Neutrophil (primary cell): ENCODE data around the gene FMNL1.
A peak's percentile ranks its signal among the peaks of the same experiment; 100 is the strongest.

Source experiments
- H3K27ac ChIP-seq: fragments of 200-600 bp; sonication (generic); 2 replicates; pipeline ENCODE4 v1.5.1; 2016; ENCODE audit warnings: mild to moderate bottlenecking, moderate library complexity
- H3K27me3 ChIP-seq: fragments of 200-600 bp; sonication (generic); 2 replicates; pipeline ENCODE4 v1.6.0; 2016; ENCODE audit warnings: mild to moderate bottlenecking
- H3K36me3 ChIP-seq: fragments of 200-600 bp; sonication (generic); 2 replicates; pipeline ENCODE4 v1.5.1; 2017
- H3K4me1 ChIP-seq, 2 experiments: fragments of 200-600 bp in 1 of 2; sonication (generic) in 1 of 2; 1 replicate in 1 of 2; 2 replicates in 1 of 2; pipeline versions ENCODE4 v1.5.1 to v1.6.1; 2013 to 2016; ENCODE audit warnings: low read depth in 1 of 2, low read length in 1 of 2, mild to moderate bottlenecking in 1 of 2, moderate library complexity in 1 of 2; ENCODE audit not compliant: control insufficient read depth in 1 of 2, insufficient read depth in 1 of 2
- H3K4me3 ChIP-seq, 2 experiments: fragments of 200-600 bp in 1 of 2; sonication (generic) in 1 of 2; 1 replicate in 1 of 2; 2 replicates in 1 of 2; pipeline ENCODE4 v1.5.1; 2013 to 2016; ENCODE audit warnings: low read depth in 1 of 2, low read length in 1 of 2, mild to moderate bottlenecking in 1 of 2, moderate library complexity in 1 of 2
- H3K9me3 ChIP-seq: fragments of 200-600 bp; sonication (generic); 2 replicates; pipeline ENCODE4 v1.5.1; 2016
- CTCF ChIP-seq: fragments of 200-600 bp; sonication (generic); IDR thresholded peaks from 2 replicates; pipeline ENCODE4 v1.5.1; 2016; ENCODE audit warnings: antibody characterized with exemption

FMNL1 gene

GRCh38 chr17:45235416-45236281 is 14.0 kb downstream of the FMNL1 start:
- H3K4me1 ChIP-seq, result peaks cover 65 to 72% of the 10 kb centered on the region in 2 experiments
- peak; percentile 73 for TF ChIP-seq CTCF

GRCh38 chr17:45236282-45236606 is 14.6 kb downstream of the FMNL1 start:
- no peak for TF ChIP-seq CTCF
- Histone ChIP-seq H3K4me1 (peaks cover 59 to 66% of the 10 kb centered on the region in 2 experiments), H3K36me3 (peaks cover 98% of the 10 kb centered on the region), H3K27me3 (no peaks in the 10 kb centered on the region), H3K27ac (peak overlapping the region; percentile 99), H3K4me3 (peak overlapping the region in 1 of 2 experiments; percentile 57), H3K9me3 (peaks cover 12% of the 10 kb centered on the region)

More at GRCh38 chr17:45235416-45236281, 14.0 kb downstream of the FMNL1 start:
- no peaks in the 10 kb centered on the region for H3K27me3 ChIP-seq
- peak overlapping the region; percentile 99 for H3K27ac ChIP-seq
- H3K9me3 ChIP-seq, result peaks cover 6% of the 10 kb centered on the region
- H3K4me3 ChIP-seq, result peak overlapping the region; percentile 33 to 57
- peaks cover 98% of the 10 kb centered on the region for H3K36me3 ChIP-seq

DNA sequence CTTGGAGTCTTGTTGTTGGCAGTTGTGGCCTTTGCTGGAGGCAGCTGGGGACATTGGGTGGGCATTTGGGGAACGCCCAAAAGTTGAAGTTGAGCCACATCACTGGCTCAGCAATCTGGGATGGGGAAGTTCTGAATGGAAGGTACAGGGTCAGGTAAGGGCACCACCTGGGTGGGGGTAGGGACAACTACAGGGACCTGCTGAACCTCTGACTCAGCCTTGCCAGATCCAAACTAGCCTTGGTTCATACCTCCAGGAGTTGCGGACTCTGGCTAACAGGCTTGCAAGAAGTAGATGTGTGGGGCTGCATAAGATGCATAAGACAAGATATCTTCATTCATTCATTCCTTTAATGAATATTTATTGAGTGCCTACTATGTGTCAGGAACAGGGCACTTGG is 16.0 kb downstream of the FMNL1 start:
- H3K27me3 ChIP-seq, result no peaks in the 10 kb centered on the region
- H3K27ac ChIP-seq, result peak overlapping the region; percentile 99
- peaks cover 99% of the 10 kb centered on the region for H3K36me3 ChIP-seq
- H3K4me3 ChIP-seq, result no peak overlapping the region
- TF ChIP-seq CTCF, result no peak
- peaks cover 16% of the 10 kb centered on the region for H3K9me3 ChIP-seq
- H3K4me1 ChIP-seq, result peaks cover 44 to 52% of the 10 kb centered on the region in 2 experiments

DNA sequence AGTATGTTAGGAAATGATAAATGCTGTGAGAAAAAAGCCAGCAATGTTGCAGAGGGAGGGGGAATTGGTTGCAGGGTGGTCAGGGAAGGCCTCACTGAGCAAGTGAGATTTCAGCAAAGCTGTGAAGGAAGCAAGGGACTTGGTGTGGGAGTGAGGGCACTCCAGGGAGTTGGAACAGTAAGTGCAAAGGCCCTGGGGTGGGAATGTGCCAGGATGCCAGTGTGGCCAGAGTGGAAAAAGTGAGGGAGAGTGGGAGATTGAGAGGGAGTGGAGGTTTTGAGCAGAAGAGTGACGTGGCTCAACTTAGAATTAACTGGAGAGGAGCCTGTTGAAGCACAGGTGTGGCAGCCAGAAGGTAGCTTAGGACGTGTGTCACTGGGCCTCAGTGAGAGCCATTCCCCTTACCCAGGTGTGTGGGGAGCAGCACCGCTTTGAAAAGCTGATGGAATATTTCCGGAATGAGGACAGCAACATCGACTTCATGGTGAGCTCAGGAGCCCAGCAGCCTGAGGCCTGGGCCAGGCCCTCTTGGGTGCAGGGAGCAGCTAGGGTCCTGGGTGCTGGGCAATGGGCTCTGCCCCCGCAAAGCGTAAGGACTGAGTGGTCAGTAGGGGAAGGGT is 16.6 kb downstream of the FMNL1 start:
- H3K9me3 ChIP-seq, result peaks cover 19% of the 10 kb centered on the region
- H3K36me3 ChIP-seq, result peaks cover 99% of the 10 kb centered on the region
- no peaks in the 10 kb centered on the region for H3K27me3 ChIP-seq
- TF ChIP-seq CTCF, result no peak
- H3K27ac ChIP-seq, result peak overlapping the region; percentile 99
- H3K4me1 ChIP-seq, result peaks cover 39 to 46% of the 10 kb centered on the region in 2 experiments
- H3K4me3 ChIP-seq, result no peak overlapping the region

DNA sequence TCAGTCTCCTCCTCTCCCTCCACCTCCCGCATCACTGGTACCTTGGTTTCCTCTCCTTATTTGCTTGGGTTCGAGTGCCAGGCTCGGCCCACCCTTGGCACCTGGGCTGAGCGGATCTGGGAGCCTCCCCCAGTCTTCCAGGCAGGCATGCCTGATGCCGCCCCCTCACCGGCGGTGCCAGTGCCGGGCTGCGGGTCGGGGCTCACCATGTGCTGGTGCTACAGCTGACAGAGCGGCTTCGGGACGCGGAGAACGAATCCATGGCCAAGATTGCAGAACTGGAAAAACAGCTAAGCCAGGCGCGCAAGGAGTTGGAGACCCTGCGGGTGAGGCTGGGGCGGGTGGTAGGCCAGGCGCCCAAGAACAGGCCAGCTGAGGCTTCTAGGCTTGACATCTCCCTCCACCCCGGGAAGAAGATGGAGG is 19.2 kb downstream of the FMNL1 start:
- H3K4me3 ChIP-seq, result no peak overlapping the region
- H3K27me3 ChIP-seq, result no peaks in the 10 kb centered on the region
- H3K27ac ChIP-seq, result no peak overlapping the region
- no peak for TF ChIP-seq CTCF
- H3K36me3 ChIP-seq, result peaks cover 100% of the 10 kb centered on the region
- peaks cover 27% of the 10 kb centered on the region for H3K9me3 ChIP-seq
- H3K4me1 ChIP-seq, result peaks cover 21 to 23% of the 10 kb centered on the region in 2 experiments
